Measurements from ENCODE around the gene CAMK2G. TPM values are rescaled to one million over a fixed set of nuclear protein-coding genes. Genes with fewer than 3 reads are reported as not detected.

Gene CAMK2G
- total RNA-seq, 1 donor from 2014 or later = 36.6 TPM

GRCh38 chr10:73915206-73915851, 41.0 kb upstream of the CAMK2G start:
- TF ChIP-seq, protein P1, sequence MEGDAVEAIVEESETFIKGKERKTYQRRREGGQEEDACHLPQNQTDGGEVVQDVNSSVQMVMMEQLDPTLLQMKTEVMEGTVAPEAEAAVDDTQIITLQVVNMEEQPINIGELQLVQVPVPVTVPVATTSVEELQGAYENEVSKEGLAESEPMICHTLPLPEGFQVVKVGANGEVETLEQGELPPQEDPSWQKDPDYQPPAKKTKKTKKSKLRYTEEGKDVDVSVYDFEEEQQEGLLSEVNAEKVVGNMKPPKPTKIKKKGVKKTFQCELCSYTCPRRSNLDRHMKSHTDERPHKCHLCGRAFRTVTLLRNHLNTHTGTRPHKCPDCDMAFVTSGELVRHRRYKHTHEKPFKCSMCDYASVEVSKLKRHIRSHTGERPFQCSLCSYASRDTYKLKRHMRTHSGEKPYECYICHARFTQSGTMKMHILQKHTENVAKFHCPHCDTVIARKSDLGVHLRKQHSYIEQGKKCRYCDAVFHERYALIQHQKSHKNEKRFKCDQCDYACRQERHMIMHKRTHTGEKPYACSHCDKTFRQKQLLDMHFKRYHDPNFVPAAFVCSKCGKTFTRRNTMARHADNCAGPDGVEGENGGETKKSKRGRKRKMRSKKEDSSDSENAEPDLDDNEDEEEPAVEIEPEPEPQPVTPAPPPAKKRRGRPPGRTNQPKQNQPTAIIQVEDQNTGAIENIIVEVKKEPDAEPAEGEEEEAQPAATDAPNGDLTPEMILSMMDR (IDR thresholded peaks at IDR 0.05) = no peak
- no peak for TF ChIP-seq EZH2phosphoT487 (IDR thresholded peaks at IDR 0.05)
- no peak for TF ChIP-seq EZH2 (IDR thresholded peaks at IDR 0.05)
- H3K27me3 ChIP-seq = peaks cover 21% of the 10 kb centered on the region
- peaks cover under 1% of the 10 kb centered on the region for H3K4me1 ChIP-seq
- H3K9me3 Mint-ChIP-seq = peaks cover 4% of the 10 kb centered on the region
- H3K27ac ChIP-seq = no peak overlapping the region
- no peaks in the 10 kb centered on the region for H3K79me2 ChIP-seq (ENCODE audit: low read depth)
- no peak overlapping the region for H2AFZ ChIP-seq (replicated peaks)
- H3K27ac Mint-ChIP-seq = peak overlapping the region; percentile 29
- H3K9me3 ChIP-seq (ENCODE audit: low read depth) = no peaks in the 10 kb centered on the region
- DNase-seq (ENCODE audit: low spot score) = no peak
- peaks cover 40% of the 10 kb centered on the region for H3K27me3 Mint-ChIP-seq (ENCODE audit: insufficient read depth, low read depth)
- peaks cover 5% of the 10 kb centered on the region for H3F3A ChIP-seq (ENCODE audit: low read depth)
- H3K4me2 ChIP-seq = no peak overlapping the region
- no peak overlapping the region for H3K4me3 Mint-ChIP-seq
- H3K4me3 ChIP-seq = no peak overlapping the region
- no peak overlapping the region for H3K9ac ChIP-seq
- H3K36me3 ChIP-seq = no peaks in the 10 kb centered on the region
- peaks cover 35% of the 10 kb centered on the region for H3K4me1 Mint-ChIP-seq
- no peaks in the 10 kb centered on the region for H4K20me1 ChIP-seq (ENCODE audit: low read depth)
- H3K36me3 Mint-ChIP-seq = no peaks in the 10 kb centered on the region

DNA sequence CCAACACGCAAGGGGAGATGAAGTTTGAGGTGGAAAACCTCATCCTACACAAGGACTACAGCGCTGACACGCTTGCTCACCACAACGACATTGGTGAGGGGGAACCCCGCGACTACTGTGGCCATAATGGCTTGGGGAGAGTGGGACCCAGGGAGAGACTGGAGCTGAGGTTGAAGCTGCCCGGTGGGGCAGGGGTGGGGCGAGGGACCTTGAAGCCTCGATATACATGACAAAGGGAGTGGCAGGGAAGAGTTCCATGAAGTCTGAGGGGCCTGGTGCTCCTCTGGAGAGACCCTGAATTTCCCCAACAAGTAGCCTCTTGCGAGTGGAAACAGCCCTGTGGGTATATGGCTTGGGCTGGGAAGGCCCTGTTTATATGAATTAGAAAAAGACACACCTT, 39.7 kb upstream of the CAMK2G start:
- Mint-ChIP-seq H3K27ac (no peak overlapping the region), H3K4me1 (peaks cover 39% of the 10 kb centered on the region), H3K27me3 (ENCODE audit: insufficient read depth, low read depth) (peaks cover 43% of the 10 kb centered on the region), H3K4me3 (no peak overlapping the region), H3K36me3 (no peaks in the 10 kb centered on the region), H3K9me3 (peaks cover 4% of the 10 kb centered on the region)
- no peak for DNase-seq (ENCODE audit: low spot score)
- no peaks in the 10 kb centered on the region for H4K20me1 ChIP-seq (ENCODE audit: low read depth)
- H2AFZ ChIP-seq (replicated peaks) = no peak overlapping the region
- H3K27ac ChIP-seq = no peak overlapping the region
- H3K4me1 ChIP-seq = peaks cover 5% of the 10 kb centered on the region
- peaks cover 34% of the 10 kb centered on the region for H3K27me3 ChIP-seq
- no peaks in the 10 kb centered on the region for H3K79me2 ChIP-seq (ENCODE audit: low read depth)
- H3K9me3 ChIP-seq (ENCODE audit: low read depth) = no peaks in the 10 kb centered on the region
- no peak overlapping the region for H3K4me2 ChIP-seq
- H3K4me3 ChIP-seq = no peak overlapping the region
- peaks cover 11% of the 10 kb centered on the region for H3F3A ChIP-seq (ENCODE audit: low read depth)
- no peak overlapping the region for H3K9ac ChIP-seq
- no peaks in the 10 kb centered on the region for H3K36me3 ChIP-seq
- TF ChIP-seq EZH2phosphoT487 (IDR thresholded peaks at IDR 0.05) = no peak

- no peak for DNase-seq (ENCODE audit: low spot score)
- no peaks in the 10 kb centered on the region for H3K9me3 ChIP-seq (ENCODE audit: low read depth)
- H3K4me1 ChIP-seq = peaks cover 9% of the 10 kb centered on the region
- peaks cover 51% of the 10 kb centered on the region for H3K4me1 Mint-ChIP-seq
- H3K27ac Mint-ChIP-seq = no peak overlapping the region
- H3K36me3 ChIP-seq = no peaks in the 10 kb centered on the region
- H3K79me2 ChIP-seq (ENCODE audit: low read depth) = no peaks in the 10 kb centered on the region
- H3K36me3 Mint-ChIP-seq = no peaks in the 10 kb centered on the region
- no peaks in the 10 kb centered on the region for H4K20me1 ChIP-seq (ENCODE audit: low read depth)
- H3F3A ChIP-seq (ENCODE audit: low read depth) = peaks cover 17% of the 10 kb centered on the region
- H3K4me3 ChIP-seq = peak overlapping the region; percentile 79
- TF ChIP-seq EZH2 (IDR thresholded peaks at IDR 0.05) = peak; percentile 16
- TF ChIP-seq EZH2phosphoT487 (IDR thresholded peaks at IDR 0.05) = no peak
- H3K9ac ChIP-seq = no peak overlapping the region
- H2AFZ ChIP-seq (replicated peaks) = peak overlapping the region; percentile 99
- peaks cover 43% of the 10 kb centered on the region for H3K27me3 Mint-ChIP-seq (ENCODE audit: insufficient read depth, low read depth)
- H3K4me2 ChIP-seq = peak overlapping the region; percentile 82
- peaks cover 35% of the 10 kb centered on the region for H3K27me3 ChIP-seq
- H3K27ac ChIP-seq = no peak overlapping the region
- H3K9me3 Mint-ChIP-seq = no peaks in the 10 kb centered on the region
- peak overlapping the region; percentile 97 for H3K4me3 Mint-ChIP-seq
Measured at GRCh38 chr10:73911553-73912004, 37.2 kb upstream of the CAMK2G start.

GRCh38 chr10:73910764-73911552, 36.6 kb upstream of the CAMK2G start, which contains the start of gene PLAU:
Gene PLAU (plus strand): TSS chr10:73911132. CDS start chr10:73911556, 424 bp downstream.
- peak within 1 kb of the TSS; percentile 99 for H2AFZ ChIP-seq (replicated peaks)
- H3K4me3 Mint-ChIP-seq = peak within 1 kb of the TSS; percentile 97
- peak within 1 kb of the TSS; percentile 79 for H3K4me3 ChIP-seq
- H3K27ac ChIP-seq = no peak within 1 kb of the TSS
- TF ChIP-seq, protein P1 (IDR thresholded peaks at IDR 0.05) = no peak
- TF ChIP-seq EZH2phosphoT487 (IDR thresholded peaks at IDR 0.05) = peak; percentile 5
- TF ChIP-seq EZH2 (IDR thresholded peaks at IDR 0.05) = peak; percentile 33
- H3K79me2 ChIP-seq (ENCODE audit: low read depth) = no peaks in the 10 kb centered on the region
- peaks cover 39% of the 10 kb centered on the region for H3K27me3 Mint-ChIP-seq (ENCODE audit: insufficient read depth, low read depth)
- H3K4me2 ChIP-seq = peak within 1 kb of the TSS; percentile 82
- peaks cover 12% of the 10 kb centered on the region for H3K4me1 ChIP-seq
- H3K27ac Mint-ChIP-seq = peak within 1 kb of the TSS; percentile 62
- H3K36me3 ChIP-seq = no peaks in the 10 kb centered on the region
- H4K20me1 ChIP-seq (ENCODE audit: low read depth) = no peaks in the 10 kb centered on the region
- H3F3A ChIP-seq (ENCODE audit: low read depth) = peaks cover 23% of the 10 kb centered on the region
- H3K9me3 Mint-ChIP-seq = no peaks in the 10 kb centered on the region
- peak; percentile 85 for DNase-seq (ENCODE audit: low spot score)
- no peak within 1 kb of the TSS for H3K9ac ChIP-seq
- peaks cover 52% of the 10 kb centered on the region for H3K4me1 Mint-ChIP-seq
- H3K27me3 ChIP-seq = peaks cover 35% of the 10 kb centered on the region
- H3K36me3 Mint-ChIP-seq = no peaks in the 10 kb centered on the region
- no peaks in the 10 kb centered on the region for H3K9me3 ChIP-seq (ENCODE audit: low read depth)

Measured in neural progenitor cell (in vitro differentiated cells).